ENCODE results near the gene NAIF1. TPM values are rescaled to one million over a fixed set of nuclear protein-coding genes. Genes with fewer than 3 reads are reported as not detected.

NAIF1 gene
- polyA plus RNA-seq, 1 of the 3 experiments (the other 2 are of a cell fraction) = 14.8 TPM

- no peak overlapping the region for H3K27ac ChIP-seq (ENCODE audit: low read depth in 2 of 2, low read length in 1 of 2)
- no peaks in the 10 kb centered on the region for H3K36me3 ChIP-seq (replicated peaks in 1 of 2; ENCODE audit: control insufficient read depth in 1 of 2, insufficient read depth in 2 of 2, low read length in 1 of 2)
- no peak overlapping the region for H3K9ac ChIP-seq
- no peaks in the 10 kb centered on the region for H3K27me3 ChIP-seq (ENCODE audit: insufficient read depth)
- H3K9me2 ChIP-seq = no peaks in the 10 kb centered on the region
- ChIA-PET CTCF (interaction anchor here (0.9 to 3.6 kb wide), 10 partner anchors 7 to 90 kb away, joined by 4 to 24 read pairs (median 6); partner anchors contain the start of gene EEIG1), POLR2A (no interaction called here)
- H2AFZ ChIP-seq (ENCODE audit: low read depth) = no peak overlapping the region
- H3K9me3 ChIP-seq = no peaks in the 10 kb centered on the region
- TF ChIP-seq CTCF (IDR thresholded peaks at IDR 0.05) = no peak
- no peak for TF ChIP-seq PBX3 (IDR thresholded peaks at IDR 0.05)
- TF ChIP-seq TCF12 (IDR thresholded peaks at IDR 0.05) = no peak
- no peak for TF ChIP-seq MXI1 (IDR thresholded peaks at IDR 0.05; ENCODE audit: low read depth, low read length)
- TF ChIP-seq FOXM1 (IDR thresholded peaks at IDR 0.05; ENCODE audit: low read depth) = no peak
- no peak for TF ChIP-seq USF2 (IDR thresholded peaks at IDR 0.05; ENCODE audit: borderline replicate concordance, low read depth, low read length)
- no peak for TF ChIP-seq RCOR1 (IDR thresholded peaks at IDR 0.05; ENCODE audit: low read length)
- H3K4me1 ChIP-seq (ENCODE audit: control insufficient read depth in 1 of 2, insufficient read depth in 2 of 2, low read depth in 1 of 2, low read length in 1 of 2) = peaks cover 1 to 10% of the 10 kb centered on the region in 2 experiments; a peak in 2 of 4 replicates
- H4K20me1 ChIP-seq (ENCODE audit: insufficient read depth) = no peaks in the 10 kb centered on the region
- 82% methylated on average over 4 of the region's 4 CpGs for WGBS (ENCODE audit: low lambda C conversion rate)
- no peaks in the 10 kb centered on the region for H3K79me2 ChIP-seq (ENCODE audit: insufficient read depth)
- no peak for DNase-seq
- H3F3A ChIP-seq (replicated peaks; ENCODE audit: insufficient read depth) = no peaks in the 10 kb centered on the region
- no peak overlapping the region for H3K4me3 ChIP-seq (ENCODE audit: low read depth in 2 of 2, low read length in 1 of 2)
- H3K4me2 ChIP-seq = no peak overlapping the region
Measured at GRCh38 chr9:128027705-128028104, 39.4 kb downstream of the NAIF1 start.

GRCh38 chr9:128026773-128027541, 40.2 kb downstream of the NAIF1 start:
- Histone ChIP-seq H3K36me3 (replicated peaks in 1 of 2; ENCODE audit: control insufficient read depth in 1 of 2, insufficient read depth in 2 of 2, low read length in 1 of 2) (no peaks in the 10 kb centered on the region), H3K9me3 (no peaks in the 10 kb centered on the region), H4K20me1 (ENCODE audit: insufficient read depth) (no peaks in the 10 kb centered on the region), H3K4me2 (no peak overlapping the region), H3K27ac (ENCODE audit: low read depth in 2 of 2, low read length in 1 of 2) (peak overlapping the region in 1 of 2 experiments; percentile 14; a peak in 1 of 4 replicates), H3K9ac (no peak overlapping the region), H3K79me2 (ENCODE audit: insufficient read depth) (no peaks in the 10 kb centered on the region), H3F3A (replicated peaks; ENCODE audit: insufficient read depth) (no peaks in the 10 kb centered on the region), H3K4me3 (ENCODE audit: low read depth in 2 of 2, low read length in 1 of 2) (no peak overlapping the region), H3K4me1 (ENCODE audit: control insufficient read depth in 1 of 2, insufficient read depth in 2 of 2, low read depth in 1 of 2, low read length in 1 of 2) (peaks cover 3 to 10% of the 10 kb centered on the region in 2 experiments; a peak in 2 of 4 replicates), H3K27me3 (ENCODE audit: insufficient read depth) (no peaks in the 10 kb centered on the region), H2AFZ (ENCODE audit: low read depth) (no peak overlapping the region), H3K9me2 (no peaks in the 10 kb centered on the region)
- TF ChIP-seq POLR2AphosphoS5 (IDR thresholded peaks at IDR 0.05; ENCODE audit: low read depth, low read length) (no peak), FOXM1 (IDR thresholded peaks at IDR 0.05; ENCODE audit: low read depth) (no peak), RFX5 (IDR thresholded peaks at IDR 0.05; ENCODE audit: low read length) (no peak), NRF1 (IDR thresholded peaks at IDR 0.05; ENCODE audit: low read depth, low read length) (no peak), PBX3 (IDR thresholded peaks at IDR 0.05) (no peak), TCF12 (IDR thresholded peaks at IDR 0.05) (no peak), TAF1 (IDR thresholded peaks at IDR 0.05; ENCODE audit: borderline replicate concordance, low read depth, low read length) (no peak), MXI1 (IDR thresholded peaks at IDR 0.05; ENCODE audit: low read depth, low read length) (no peak), ELF1 (IDR thresholded peaks at IDR 0.05) (no peak), SIN3A (IDR thresholded peaks at IDR 0.05; ENCODE audit: borderline replicate concordance, low read depth, low read length) (no peak)
- ChIA-PET POLR2A (interaction anchor here (0.6 kb wide), 1 partner anchor 278 kb away, joined by 3 read pairs; no protein-coding TSS in a partner anchor), CTCF (interaction anchor here (0.6 to 3.6 kb wide), 12 partner anchors 8 to 707 kb away, joined by 3 to 24 read pairs (median 5); partner anchors contain the start of gene EEIG1)
- 89% methylated on average over 4 of the region's 11 CpGs for WGBS (ENCODE audit: low lambda C conversion rate)
- peak; percentile 39 for DNase-seq

All from SK-N-SH (cell line).